Lower lobe of right lung (tissue), 2 donors: ENCODE results near the gene CDK11B. TPM values are rescaled to one million over a fixed set of nuclear protein-coding genes. Genes with fewer than 3 reads are reported as not detected.
"Not testable (repeated sequence)": the region's sequence is repeated elsewhere in the genome, so short reads cannot be mapped to it uniquely, and the experiment has no call there.

Experiments used
- ATAC-seq, 2 donors: fragments of 200-7000 bp; cut with Tn5 transposase; one replicate each; pipeline ENCODE4 v1.9.1; 2020 to 2022; ENCODE audit warnings: mild to moderate bottlenecking in 2 of 2, moderate library complexity in 2 of 2
- DNase-seq: peaks from one replicate; pipeline ENCODE4 v3.0.0-alpha.2; 2020
- H3K27ac ChIP-seq: fragments of 200-600 bp; one replicate; pipeline ENCODE4 v1.8.0; 2022
- H3K27me3 ChIP-seq: fragments of 200-600 bp; one replicate; pipeline ENCODE4 v1.8.0; 2022; ENCODE audit warnings: low read depth
- H3K36me3 ChIP-seq: fragments of 200-600 bp; one replicate; pipeline ENCODE4 v1.8.0; 2022; ENCODE audit warnings: mild to moderate bottlenecking
- H3K4me1 ChIP-seq: fragments of 200-600 bp; one replicate; pipeline ENCODE4 v1.8.0; 2022
- H3K4me3 ChIP-seq: fragments of 200-600 bp; one replicate; pipeline ENCODE4 v1.8.0; 2022; ENCODE audit warnings: mild to moderate bottlenecking
- H3K9me3 ChIP-seq: fragments of 200-600 bp; one replicate; pipeline ENCODE4 v1.8.0; 2022
- CTCF ChIP-seq: fragments of 200-600 bp; IDR thresholded peaks from one replicate; pipeline ENCODE4 v1.8.0; 2022; ENCODE audit warnings: antibody characterized with exemption, mild to moderate bottlenecking
- intact Hi-C: fragments of 100-400 bp; cut with DNase I; formaldehyde crosslinking; loops from one replicate; pipeline ENCODE4 v1.11.0; 2022
- total RNA-seq: library from RNA; stranded (reverse); fragmentation: NEBNext Ultra II Directional; extraction: Animal tissue kit (Norgen Biotek cat#: 25700); gene quantifications from one replicate; pipeline ENCODE4 v1.2.1, GENCODE V29; 2021
- donor health status: DM: no; HTN: yes; CAD: no; lungs with severe emphysema.

CDK11B gene
- total RNA-seq, 1 donor from 2014 or later = 23.0 TPM

DNA sequence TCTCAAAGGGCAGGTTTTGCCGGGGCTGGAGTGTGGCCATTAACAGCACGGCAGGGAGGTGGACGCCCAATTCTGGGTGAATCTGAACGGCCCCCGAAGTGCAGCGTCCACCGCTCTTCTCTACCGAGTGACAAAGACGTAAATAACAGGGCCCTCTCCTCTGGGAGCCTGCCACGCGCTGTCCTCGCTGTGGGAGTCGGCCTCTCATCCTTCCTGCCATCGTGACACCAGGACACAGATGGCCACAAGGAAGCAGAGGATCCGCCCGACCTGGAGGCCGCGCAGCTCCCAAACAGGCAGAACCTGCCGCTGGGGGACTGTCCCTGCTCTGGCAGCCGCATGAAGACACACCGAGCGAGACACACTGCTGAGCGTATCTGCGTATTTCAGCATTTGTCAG lies 12.1 kb upstream of the CDK11B start:
- intact Hi-C loops = no loop called here
- H3K27me3 ChIP-seq = no peaks in the 10 kb centered on the region
- H3K9me3 ChIP-seq = no peaks in the 10 kb centered on the region
- H3K4me1 ChIP-seq = no peaks in the 10 kb centered on the region
- TF ChIP-seq CTCF = no peak
- DNase-seq (peak; percentile 29), ATAC-seq (no peak)
- no peak overlapping the region for H3K27ac ChIP-seq
- no peak overlapping the region for H3K4me3 ChIP-seq
- peaks cover 58% of the 10 kb centered on the region for H3K36me3 ChIP-seq

DNA sequence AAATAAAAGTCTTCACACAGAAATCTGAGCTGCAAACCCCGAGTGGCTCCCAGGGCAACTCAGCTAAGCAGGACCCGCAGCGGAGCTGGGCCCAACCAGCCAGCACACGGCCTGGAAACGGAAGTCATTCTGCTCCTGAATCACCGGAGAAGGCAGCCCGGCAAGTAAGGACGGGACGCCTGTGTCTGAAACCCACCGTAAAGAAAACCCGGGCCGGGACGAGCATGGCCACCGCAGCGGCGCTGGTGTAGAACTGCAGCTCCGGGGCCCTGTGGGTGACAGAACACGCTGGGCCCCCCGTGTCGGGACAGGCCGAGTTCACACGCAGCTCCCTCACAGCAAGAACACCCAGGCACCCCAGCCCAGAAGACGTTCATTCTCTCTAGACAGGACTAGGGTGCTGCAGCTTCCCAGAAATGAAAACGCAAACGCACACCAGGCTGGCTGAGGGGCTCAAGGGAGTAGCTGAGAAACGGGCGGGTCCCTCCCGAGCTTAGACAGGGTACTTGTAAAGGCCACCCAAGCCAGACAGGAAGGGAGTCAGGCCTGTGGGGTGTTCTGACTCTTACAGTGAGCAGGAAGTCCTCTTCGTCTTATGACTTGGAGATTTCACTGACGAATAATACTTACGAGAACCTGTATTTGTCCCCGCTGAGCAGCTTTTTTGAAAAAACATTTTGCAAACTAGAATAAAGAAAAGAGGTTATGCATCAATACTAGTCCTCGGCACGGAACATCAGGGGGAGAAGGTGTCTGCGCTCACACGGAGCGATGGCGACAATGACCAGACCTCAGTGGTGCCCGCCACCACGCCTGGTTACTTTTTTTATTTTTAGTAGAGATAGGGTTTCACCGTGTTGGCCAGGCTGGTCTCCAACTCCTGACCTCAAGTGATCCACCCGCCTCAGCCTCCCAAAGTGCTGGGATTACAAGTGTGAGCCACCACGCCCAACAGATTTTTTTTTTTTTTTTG lies 10.9 kb upstream of the CDK11B start:
- peak; percentile 35 for DNase-seq
- intact Hi-C loops = no loop called here

GRCh38 chr1:1666526-1666925 lies 7.7 kb upstream of the CDK11B start:
- peak; percentile 45 for DNase-seq
- ATAC-seq = no peak
- H3K27me3 ChIP-seq = no peaks in the 10 kb centered on the region
- TF ChIP-seq CTCF = no peak
- no peaks in the 10 kb centered on the region for H3K9me3 ChIP-seq
- H3K4me1 ChIP-seq = peaks cover 3% of the 10 kb centered on the region
- H3K27ac ChIP-seq = no peak overlapping the region
- intact Hi-C loops = no loop called here
- peaks cover 61% of the 10 kb centered on the region for H3K36me3 ChIP-seq
- H3K4me3 ChIP-seq = no peak overlapping the region

More for the DNA sequence above, 10.9 kb upstream of the CDK11B start:
- H3K36me3 ChIP-seq = peaks cover 69% of the 10 kb centered on the region
- no peak for TF ChIP-seq CTCF
- H3K27ac ChIP-seq = no peak overlapping the region
- no peak overlapping the region for H3K4me3 ChIP-seq
- no peaks in the 10 kb centered on the region for H3K27me3 ChIP-seq
- H3K4me1 ChIP-seq = no peaks in the 10 kb centered on the region
- ATAC-seq = no peak
- no peaks in the 10 kb centered on the region for H3K9me3 ChIP-seq

DNA sequence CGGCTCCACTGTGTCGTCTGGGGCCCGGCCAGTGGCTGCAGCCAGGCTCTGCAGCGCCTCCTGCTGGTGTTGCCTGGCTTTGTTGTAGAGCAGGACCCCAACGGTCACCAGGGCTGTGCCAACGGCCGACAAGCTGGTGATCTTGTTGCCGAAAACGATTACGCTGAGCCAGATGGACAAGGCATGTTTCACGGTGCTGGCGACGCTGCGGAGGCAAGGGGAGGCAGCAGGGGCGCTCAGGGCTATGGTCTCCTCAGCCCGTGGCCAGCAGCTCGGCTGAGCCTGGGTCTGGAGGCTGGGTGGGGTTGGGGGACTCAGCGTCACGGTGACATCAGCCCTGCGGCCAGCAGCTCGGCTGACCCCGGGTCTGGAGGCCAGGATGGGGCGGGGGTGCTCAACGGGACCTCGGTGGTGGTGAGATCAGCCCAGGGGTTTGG lies 7.0 kb upstream of the CDK11B start:
- Histone ChIP-seq H3K36me3 (peaks cover 54% of the 10 kb centered on the region), H3K27ac (no peak overlapping the region), H3K9me3 (no peaks in the 10 kb centered on the region), H3K4me1 (peaks cover 3% of the 10 kb centered on the region), H3K4me3 (no peak overlapping the region), H3K27me3 (no peaks in the 10 kb centered on the region)
- DNase-seq (peak; percentile 55), ATAC-seq (peak in 1 of 2 donors; percentile 20)
- intact Hi-C loops = no loop called here
- peak; percentile 46 for TF ChIP-seq CTCF

- intact Hi-C loops = no loop called here
- TF ChIP-seq CTCF = no peak
- Histone ChIP-seq H3K4me1 (peaks cover 3% of the 10 kb centered on the region), H3K9me3 (no peaks in the 10 kb centered on the region), H3K4me3 (no peak overlapping the region), H3K27ac (no peak overlapping the region), H3K36me3 (peaks cover 50% of the 10 kb centered on the region), H3K27me3 (no peaks in the 10 kb centered on the region)
- peak; percentile 36 for DNase-seq
- ATAC-seq = peak in 1 of 2 donors; percentile 3
Observed at GRCh38 chr1:1664941-1665814, 6.4 kb upstream of the CDK11B start.

DNA sequence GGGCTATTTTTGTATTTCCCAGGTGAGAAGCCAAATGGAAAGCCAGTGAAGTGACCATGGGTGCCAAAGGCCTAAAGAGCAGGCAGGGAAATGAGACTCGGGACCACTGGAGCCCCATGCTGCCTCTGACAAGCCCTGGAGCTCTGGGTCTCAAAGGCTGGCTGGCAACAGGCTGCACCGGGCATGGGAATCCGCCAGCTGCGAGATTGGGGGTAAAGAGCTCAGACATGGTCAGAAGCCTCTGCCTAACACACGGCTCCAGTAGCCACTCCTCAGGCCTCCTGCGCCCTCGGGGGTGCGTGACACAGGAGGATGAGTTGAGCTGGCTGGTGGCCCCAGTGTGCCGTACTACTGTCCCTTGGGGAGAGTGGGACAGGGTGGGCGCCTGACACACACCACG lies 5.5 kb upstream of the CDK11B start:
- H3K4me1 ChIP-seq, intact Hi-C loops, H3K4me3 ChIP-seq, H3K27ac ChIP-seq, H3K27me3 ChIP-seq, ATAC-seq, H3K9me3 ChIP-seq: not testable (repeated sequence)
- peak; percentile 3 for DNase-seq
- H3K36me3 ChIP-seq = peaks cover 43% of the 10 kb centered on the region

DNA sequence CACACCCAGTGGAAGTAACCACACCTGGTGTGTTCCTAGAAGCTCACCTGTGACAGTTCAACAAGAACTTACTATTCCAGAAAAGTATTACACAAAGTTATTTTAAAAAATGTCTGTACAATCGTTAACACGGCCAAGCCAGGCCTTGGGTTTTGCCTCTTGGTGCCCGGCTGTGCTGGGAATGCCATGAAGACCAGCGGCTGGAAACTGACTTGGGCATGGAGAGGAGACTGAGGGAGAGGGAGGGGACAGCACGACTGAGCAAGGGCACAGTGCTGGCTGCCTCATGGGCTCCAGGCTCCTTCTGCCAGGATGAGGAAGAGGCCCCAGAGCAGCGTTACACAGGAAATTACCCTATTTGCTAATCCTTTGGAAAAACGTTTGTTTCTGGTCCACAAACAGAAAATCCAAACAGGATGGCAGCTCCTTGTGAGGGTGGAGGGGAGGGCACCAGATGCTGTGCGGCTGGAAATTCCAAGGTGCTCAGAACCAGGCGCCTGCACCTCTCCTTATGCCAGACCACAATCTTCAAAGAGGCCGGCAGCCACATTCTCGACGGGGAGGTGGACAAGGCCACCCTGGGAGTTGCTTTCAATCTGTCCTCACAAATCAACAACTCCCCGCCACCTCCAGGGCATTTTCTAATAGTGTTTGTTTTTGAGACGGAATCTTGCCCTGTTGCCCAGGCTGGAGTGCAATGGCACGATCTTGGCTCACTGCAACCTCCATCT lies 4.2 kb upstream of the CDK11B start:
- intact Hi-C loops, ATAC-seq: not testable (repeated sequence)

More for the DNA sequence above, 4.2 kb upstream of the CDK11B start:
- peak; percentile 37 for DNase-seq
- H3K36me3 ChIP-seq = peaks cover 32% of the 10 kb centered on the region
- H3K9me3 ChIP-seq, H3K27me3 ChIP-seq, H3K4me3 ChIP-seq, H3K4me1 ChIP-seq, H3K27ac ChIP-seq: not testable (repeated sequence)
